HG02884 (cell line): ENCODE measurements around the gene ZDHHC21.
"Not testable (repeated sequence)": the region's sequence is repeated elsewhere in the genome, so short reads cannot be mapped to it uniquely, and the experiment has no call there.

Experiments
- ATAC-seq: cut with Tn5 transposase; IDR thresholded peaks from one replicate; pipeline ENCODE4 v1.9.1; 2021; ENCODE audit warnings: mild to moderate bottlenecking, moderate library complexity; ENCODE audit not compliant: unreplicated experiment

The ZDHHC21 gene

GRCh38 chr9:14686168-14686567 is 7.1 kb downstream of the ZDHHC21 start:
- ATAC-seq: no peak

- not testable (repeated sequence) for ATAC-seq
Measured at GRCh38 chr9:14682616-14683015, 10.6 kb downstream of the ZDHHC21 start.

GRCh38 chr9:14678776-14679175 is 14.5 kb downstream of the ZDHHC21 start:
- ATAC-seq: no peak

- ATAC-seq: no peak
Measured at GRCh38 chr9:14677872-14678271, 15.4 kb downstream of the ZDHHC21 start.

- no peak for ATAC-seq
Measured at GRCh38 chr9:14677396-14677795, 15.8 kb downstream of the ZDHHC21 start.

- no peak for ATAC-seq
Measured at GRCh38 chr9:14674630-14675029, 18.6 kb downstream of the ZDHHC21 start.

GRCh38 chr9:14671377-14671776 is 21.9 kb downstream of the ZDHHC21 start:
- no peak for ATAC-seq

- ATAC-seq: no peak
Measured at GRCh38 chr9:14670718-14671117, 22.5 kb downstream of the ZDHHC21 start.

GRCh38 chr9:14664022-14664421 is 29.2 kb downstream of the ZDHHC21 start:
- not testable (repeated sequence) for ATAC-seq

- ATAC-seq: no peak
Measured at GRCh38 chr9:14662060-14662453, 31.2 kb downstream of the ZDHHC21 start.

- ATAC-seq: no peak
Measured at GRCh38 chr9:14661421-14662059, 31.7 kb downstream of the ZDHHC21 start.

- no peak for ATAC-seq
Measured at GRCh38 chr9:14660721-14661120, 32.5 kb downstream of the ZDHHC21 start.

GRCh38 chr9:14654932-14655331 is 38.3 kb downstream of the ZDHHC21 start:
- no peak for ATAC-seq

- no peak for ATAC-seq
Measured at GRCh38 chr9:14653511-14653910, 39.7 kb downstream of the ZDHHC21 start.

- ATAC-seq: no peak
Measured at GRCh38 chr9:14652729-14653377, 40.4 kb downstream of the ZDHHC21 start.

- no peak for ATAC-seq
Measured at GRCh38 chr9:14650596-14650995, 42.6 kb downstream of the ZDHHC21 start.

GRCh38 chr9:14645648-14646047 is 47.6 kb downstream of the ZDHHC21 start:
- no peak for ATAC-seq

- ATAC-seq: no peak
Measured at GRCh38 chr9:14640967-14641366, 52.3 kb downstream of the ZDHHC21 start.

- no peak for ATAC-seq
Measured at GRCh38 chr9:14640294-14640693, 52.9 kb downstream of the ZDHHC21 start.

GRCh38 chr9:14633906-14634565 is 59.2 kb downstream of the ZDHHC21 start:
- no peak for ATAC-seq

GRCh38 chr9:14633148-14633547 is 60.1 kb downstream of the ZDHHC21 start:
- ATAC-seq: no peak

- no peak for ATAC-seq
Measured at GRCh38 chr9:14627513-14627912, 65.7 kb downstream of the ZDHHC21 start.
